Fibroblast of mammary gland (primary cell): ENCODE results near the gene UNC50.

Source experiments
- DNase-seq: peaks from one replicate; pipeline ENCODE4 v3.0.0-alpha.2; 2010; ENCODE audit warnings: low read depth
- H3K4me3 ChIP-seq: 2 replicates; pipeline ENCODE4 v1.5.1; 2011; ENCODE audit warnings: low read depth, mild to moderate bottlenecking, low read length, moderate library complexity; ENCODE audit not compliant: control insufficient read depth
- TF ChIP-seq, protein P1 (sequence below): conservative IDR thresholded peaks from 2 replicates; pipeline ENCODE4 v1.5.1; 2011; ENCODE audit warnings: low read depth, low read length, inconsistent platforms; ENCODE audit not compliant: control insufficient read depth, insufficient read depth

Gene UNC50

DNA sequence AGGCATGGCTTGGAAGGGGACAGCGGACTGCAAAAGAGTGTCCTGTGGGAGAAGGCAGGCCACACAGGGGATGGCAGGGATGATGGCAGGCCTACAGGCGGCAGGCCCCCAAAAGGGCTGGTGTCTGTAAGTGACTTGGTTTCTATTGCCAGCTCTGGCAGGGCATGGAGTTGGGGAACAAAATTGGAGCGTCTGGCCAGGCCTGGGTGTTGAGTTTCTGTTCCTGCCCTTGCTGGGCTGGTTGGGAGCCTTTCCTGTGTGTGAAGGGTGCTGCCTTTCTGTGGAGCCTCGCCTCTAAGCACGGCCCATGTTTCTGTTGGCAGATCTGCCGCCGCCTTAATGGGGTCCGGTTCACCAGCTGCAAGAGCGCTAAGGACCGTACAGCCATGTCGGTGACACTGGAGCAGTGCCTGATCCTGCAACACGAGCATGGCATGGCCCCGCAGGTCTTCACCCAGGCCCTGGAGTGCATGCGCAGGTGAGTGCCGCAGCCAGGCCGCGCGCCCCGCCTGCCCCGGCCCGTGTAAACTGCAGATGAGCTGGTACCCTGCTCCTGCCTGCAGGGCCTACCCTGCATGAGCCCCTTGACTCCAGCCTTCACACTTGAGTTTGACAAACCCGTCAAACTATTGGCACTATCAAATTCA is 31.6 kb upstream of the UNC50 start:
- H3K4me3 ChIP-seq, result no peak overlapping the region
- TF ChIP-seq, protein P1, sequence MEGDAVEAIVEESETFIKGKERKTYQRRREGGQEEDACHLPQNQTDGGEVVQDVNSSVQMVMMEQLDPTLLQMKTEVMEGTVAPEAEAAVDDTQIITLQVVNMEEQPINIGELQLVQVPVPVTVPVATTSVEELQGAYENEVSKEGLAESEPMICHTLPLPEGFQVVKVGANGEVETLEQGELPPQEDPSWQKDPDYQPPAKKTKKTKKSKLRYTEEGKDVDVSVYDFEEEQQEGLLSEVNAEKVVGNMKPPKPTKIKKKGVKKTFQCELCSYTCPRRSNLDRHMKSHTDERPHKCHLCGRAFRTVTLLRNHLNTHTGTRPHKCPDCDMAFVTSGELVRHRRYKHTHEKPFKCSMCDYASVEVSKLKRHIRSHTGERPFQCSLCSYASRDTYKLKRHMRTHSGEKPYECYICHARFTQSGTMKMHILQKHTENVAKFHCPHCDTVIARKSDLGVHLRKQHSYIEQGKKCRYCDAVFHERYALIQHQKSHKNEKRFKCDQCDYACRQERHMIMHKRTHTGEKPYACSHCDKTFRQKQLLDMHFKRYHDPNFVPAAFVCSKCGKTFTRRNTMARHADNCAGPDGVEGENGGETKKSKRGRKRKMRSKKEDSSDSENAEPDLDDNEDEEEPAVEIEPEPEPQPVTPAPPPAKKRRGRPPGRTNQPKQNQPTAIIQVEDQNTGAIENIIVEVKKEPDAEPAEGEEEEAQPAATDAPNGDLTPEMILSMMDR, result no peak
- no peak for DNase-seq

DNA sequence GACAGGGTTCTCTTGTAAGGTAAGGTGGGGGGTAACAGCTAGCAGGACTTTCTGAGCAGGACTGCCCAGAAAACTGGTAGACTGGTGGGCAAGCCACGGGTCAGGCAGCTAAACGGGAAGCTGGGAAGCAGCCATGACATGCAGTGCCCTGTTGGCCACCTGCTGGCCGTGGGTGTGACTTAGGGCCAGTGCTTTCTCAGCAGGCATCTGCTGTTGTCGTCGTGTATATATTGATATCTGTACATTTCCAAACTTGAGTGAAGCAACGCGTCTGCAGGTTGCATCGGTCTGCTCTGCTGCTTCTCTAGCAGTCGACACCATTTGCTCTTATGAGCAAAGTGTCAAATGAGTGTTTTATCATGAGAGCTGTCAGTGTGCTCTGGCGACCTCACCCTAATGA is 31.1 kb upstream of the UNC50 start:
- DNase-seq, result no peak
- TF ChIP-seq, protein P1, result peak; percentile 6

DNA sequence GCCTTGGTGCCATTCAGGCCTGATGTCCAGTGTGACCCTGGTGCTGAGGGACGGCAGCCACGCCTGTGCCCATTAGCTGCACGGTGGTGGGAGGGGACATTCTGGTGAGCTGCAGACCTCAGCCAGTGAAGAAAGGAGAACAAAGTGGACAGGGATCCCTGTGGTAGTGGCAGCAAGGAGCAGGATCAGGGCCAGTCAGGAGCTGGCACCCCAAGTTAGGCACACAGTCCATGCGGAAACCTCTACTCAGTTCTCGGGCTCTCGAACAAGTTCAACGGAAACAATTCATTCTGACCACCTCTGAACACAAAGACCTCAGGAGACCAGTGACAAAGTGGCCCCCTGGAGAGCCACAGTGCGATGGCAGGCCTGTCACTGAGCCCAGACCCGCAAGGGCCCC is 30.2 kb upstream of the UNC50 start:
- H3K4me3 ChIP-seq, result no peak overlapping the region
- TF ChIP-seq, protein P1, result no peak
- DNase-seq, result no peak

More for the DNA sequence above, 31.1 kb upstream of the UNC50 start:
- no peak overlapping the region for H3K4me3 ChIP-seq

DNA sequence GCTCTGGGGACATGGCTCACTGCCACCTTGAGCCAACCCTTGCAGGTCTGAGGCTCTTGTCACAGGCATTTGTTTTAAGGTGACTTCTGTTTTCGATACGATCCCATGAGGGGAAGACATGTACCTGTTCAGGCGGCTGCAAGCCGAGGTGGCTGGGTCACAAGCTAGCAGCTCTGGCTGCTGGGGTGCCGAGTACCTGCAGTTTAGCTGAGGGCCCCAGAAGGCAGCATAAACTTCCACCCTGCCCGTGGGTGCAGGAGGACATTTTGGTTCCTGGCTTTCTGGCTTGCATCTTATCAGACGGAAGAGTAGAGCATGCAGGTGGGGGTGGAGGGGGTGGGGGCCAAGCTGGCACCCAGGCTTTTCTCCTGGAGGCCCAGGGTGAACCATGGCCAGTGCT is 28.5 kb upstream of the UNC50 start:
- TF ChIP-seq, protein P1, result no peak
- H3K4me3 ChIP-seq, result no peak overlapping the region
- DNase-seq, result no peak

DNA sequence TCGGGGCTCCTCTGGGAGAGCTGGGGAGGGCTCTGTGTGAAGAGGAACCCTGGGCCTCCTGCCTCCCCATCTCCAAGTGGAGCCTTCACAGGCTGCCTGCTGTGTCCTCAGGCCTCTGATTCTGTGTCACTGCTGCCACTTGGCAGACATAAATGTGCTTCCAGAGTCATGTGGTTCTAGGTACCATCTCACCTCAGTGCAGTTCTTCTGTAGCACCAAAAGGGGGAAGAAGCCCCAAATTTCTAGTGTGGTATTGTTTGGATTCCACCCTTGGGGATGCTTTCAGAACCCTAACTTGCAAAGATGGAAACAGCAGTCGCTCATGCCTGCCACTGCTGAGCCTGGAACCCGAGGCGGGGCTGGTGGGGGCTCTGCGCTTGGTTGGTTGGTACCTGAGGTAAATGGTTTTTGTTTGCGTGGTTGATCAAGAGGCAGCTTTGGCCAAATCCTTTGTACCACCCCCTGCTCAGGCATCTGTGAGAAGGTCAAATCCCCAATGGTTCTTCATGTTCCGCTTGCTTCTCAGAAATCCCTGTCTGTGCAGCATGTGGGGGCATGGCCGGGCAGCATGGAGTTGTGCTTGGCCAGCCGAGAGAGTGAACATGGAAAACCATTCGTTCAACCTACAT is 27.6 kb upstream of the UNC50 start:
- TF ChIP-seq, protein P1, result no peak
- no peak overlapping the region for H3K4me3 ChIP-seq
- DNase-seq, result no peak

DNA sequence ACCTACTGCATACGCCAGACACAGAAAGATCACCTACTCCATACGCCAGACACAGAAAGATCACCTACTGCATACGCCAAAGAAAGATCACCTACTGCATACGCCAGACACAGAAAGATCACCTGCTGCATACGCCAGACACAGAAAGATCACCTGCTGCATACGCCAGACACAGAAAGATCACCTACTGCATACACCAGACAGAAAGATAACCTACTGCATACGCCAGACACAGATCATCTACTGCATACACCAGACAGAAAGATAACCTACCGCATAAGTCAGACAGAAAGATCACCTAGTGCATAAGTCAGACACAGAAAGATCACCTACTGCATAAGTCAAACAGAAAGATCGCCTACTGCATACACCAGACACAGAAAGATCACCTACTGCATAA is 25.9 kb upstream of the UNC50 start:
- no peak overlapping the region for H3K4me3 ChIP-seq
- no peak for DNase-seq
- TF ChIP-seq, protein P1, result no peak
